ENCODE measurements around the gene DLX1.
"Not testable (repeated sequence)": the region's sequence is repeated elsewhere in the genome, so short reads cannot be mapped to it uniquely, and the experiment has no call there.

DLX1 gene

GRCh38 chr2:172085460-172086159 lies at the start of gene DLX1:
DLX1 (plus strand) TSS chr2:172085507; CDS start chr2:172085678, 171 bp downstream.
- DNase-seq (ENCODE audit: low spot score), result no peak

GRCh38 chr2:172038121-172038520 lies 47.2 kb upstream of the DLX1 start:
- DNase-seq (ENCODE audit: low spot score), result no peak

- no peak for DNase-seq (ENCODE audit: low spot score)
Observed at GRCh38 chr2:172038604-172039003, 46.7 kb upstream of the DLX1 start.

- DNase-seq (ENCODE audit: low spot score), result no peak
Observed at GRCh38 chr2:172039011-172039704, 46.1 kb upstream of the DLX1 start.

- DNase-seq (ENCODE audit: low spot score), result no peak
Observed at GRCh38 chr2:172040311-172040710, 45.0 kb upstream of the DLX1 start.

- no peak for DNase-seq (ENCODE audit: low spot score)
Observed at GRCh38 chr2:172046080-172046678, 39.1 kb upstream of the DLX1 start.

DNA sequence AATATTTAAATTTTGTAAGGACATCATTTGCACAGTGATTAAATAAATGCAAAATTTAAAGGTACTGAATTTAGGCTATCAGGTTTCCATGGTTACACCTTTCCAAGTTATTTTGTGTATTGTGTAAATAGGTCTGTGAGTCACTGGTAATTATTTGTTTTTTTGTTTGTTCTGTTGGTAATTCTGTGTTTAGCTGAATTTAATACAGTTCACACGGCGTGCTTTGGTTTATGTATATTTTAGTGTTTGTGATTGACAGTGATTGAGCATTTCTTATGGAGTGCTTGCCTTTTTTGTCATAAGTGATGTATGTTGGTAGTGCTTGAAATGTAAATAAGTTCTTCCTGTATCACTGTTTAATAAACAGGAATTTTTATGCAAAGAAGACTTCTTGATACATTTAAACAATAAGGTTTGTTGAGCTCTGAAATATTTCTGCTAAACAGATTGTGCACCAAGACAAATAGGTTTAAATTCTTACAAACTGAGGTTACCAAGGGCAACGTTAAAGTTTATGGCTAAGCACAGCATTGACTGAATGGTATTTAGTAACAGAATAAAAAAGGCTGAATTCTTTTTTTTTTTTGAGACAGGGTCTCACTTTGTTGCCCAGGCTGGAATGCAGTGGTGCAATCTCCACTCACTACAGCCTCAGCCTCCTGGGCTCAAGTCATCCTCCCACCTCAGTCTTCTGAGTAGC lies 38.3 kb upstream of the DLX1 start:
- DNase-seq (ENCODE audit: low spot score), result no peak

GRCh38 chr2:172047566-172048507 lies 37.5 kb upstream of the DLX1 start:
- no peak for DNase-seq (ENCODE audit: low spot score)

GRCh38 chr2:172048508-172049503 lies 36.5 kb upstream of the DLX1 start:
- no peak for DNase-seq (ENCODE audit: low spot score)

DNA sequence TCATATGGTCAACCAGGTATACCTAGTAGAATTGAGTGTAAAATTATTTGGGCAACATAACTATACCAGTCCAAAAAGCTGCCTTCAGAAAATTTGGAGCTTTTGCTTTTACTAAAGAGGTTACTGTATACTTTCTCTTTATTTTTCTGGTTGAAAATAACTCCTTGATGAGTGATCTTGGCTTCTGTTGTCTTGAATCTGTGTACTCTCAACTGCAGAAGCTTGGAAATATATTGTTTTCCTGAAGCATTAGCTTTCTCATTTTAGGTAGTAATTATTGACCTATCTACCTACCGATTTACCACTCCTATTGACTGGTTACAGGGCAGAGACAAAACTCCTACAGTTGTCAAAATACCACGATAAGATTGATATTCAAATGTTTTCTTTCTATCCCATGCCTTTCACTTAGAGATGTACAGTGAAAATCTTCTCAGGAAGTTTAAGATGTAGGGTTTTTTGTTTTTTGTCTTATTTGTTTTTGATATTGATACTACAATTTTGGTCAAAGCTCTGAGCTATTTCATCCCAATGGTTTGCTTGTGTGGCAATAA lies 35.7 kb upstream of the DLX1 start:
- DNase-seq (ENCODE audit: low spot score), result no peak

DNA sequence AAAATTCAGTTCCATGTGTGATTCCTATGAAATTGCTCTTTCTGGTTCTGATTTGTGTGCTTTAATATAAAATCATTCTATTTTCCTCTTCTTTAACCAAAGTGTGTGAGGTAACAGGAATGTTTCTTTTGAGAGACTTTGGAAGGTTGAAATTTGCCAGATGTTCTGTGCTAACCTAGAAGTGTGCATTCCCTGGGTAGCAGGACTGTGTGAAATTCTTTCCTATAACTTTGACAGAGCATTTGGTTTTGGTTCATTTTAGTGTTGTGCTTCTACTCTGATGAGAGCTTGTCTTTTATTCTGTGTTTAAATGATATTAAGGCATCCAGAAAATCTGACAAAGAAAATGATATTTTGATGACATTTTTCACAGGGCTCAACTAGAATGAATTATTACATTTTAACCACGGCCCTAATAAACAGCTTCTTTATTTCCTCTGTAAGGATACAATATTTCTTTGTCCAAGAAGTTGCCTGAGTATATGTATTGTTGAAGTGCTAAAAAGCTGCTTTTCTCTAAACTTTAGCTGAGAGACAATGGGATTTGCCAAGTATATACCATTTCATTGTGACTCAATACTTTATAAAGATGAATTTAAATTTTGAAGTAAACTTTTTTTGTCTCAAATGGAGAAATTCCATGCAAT lies 34.7 kb upstream of the DLX1 start:
- no peak for DNase-seq (ENCODE audit: low spot score)

GRCh38 chr2:172052000-172052983 lies 33.0 kb upstream of the DLX1 start:
- DNase-seq (ENCODE audit: low spot score), result no peak

DNA sequence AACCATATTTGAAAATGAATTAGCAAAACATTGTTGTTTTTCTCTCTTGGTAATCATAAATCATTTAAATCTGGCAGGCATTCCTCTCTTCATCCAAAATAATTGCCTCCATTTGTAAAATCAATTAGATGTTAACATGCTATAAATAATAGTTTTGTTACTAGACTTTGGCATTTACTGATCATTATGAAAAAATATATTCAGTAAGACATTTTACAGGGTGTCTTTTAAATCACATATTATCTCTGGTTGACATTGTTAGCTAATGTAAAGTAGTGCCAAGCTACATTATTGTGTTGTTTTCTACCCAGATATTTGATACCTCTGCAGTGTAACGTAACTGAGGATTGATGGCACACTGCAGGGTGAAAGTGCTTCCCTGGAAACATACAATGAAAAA lies 31.8 kb upstream of the DLX1 start:
- DNase-seq (ENCODE audit: low spot score), result no peak

DNA sequence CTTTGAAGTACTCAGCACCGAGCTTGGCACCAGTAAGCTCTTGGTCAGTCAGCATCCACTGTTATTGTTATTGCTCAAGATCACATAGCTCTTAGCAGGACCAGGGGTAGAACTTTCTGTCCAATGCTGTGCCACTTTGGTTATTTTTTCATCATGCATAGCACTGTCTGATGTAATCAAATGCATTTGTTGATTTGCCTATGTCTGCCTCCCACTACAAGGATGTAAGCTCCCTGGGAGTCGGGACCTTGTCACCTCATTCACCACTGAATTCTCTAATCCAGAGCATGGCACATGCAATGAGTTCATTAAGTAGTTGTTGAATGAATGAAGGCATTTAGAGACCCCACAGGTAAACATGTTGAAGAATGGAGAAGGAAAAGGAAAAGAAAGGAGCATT lies 29.0 kb upstream of the DLX1 start:
- no peak for DNase-seq (ENCODE audit: low spot score)

GRCh38 chr2:172058660-172059059 lies 26.6 kb upstream of the DLX1 start:
- DNase-seq (ENCODE audit: low spot score), result no peak

DNA sequence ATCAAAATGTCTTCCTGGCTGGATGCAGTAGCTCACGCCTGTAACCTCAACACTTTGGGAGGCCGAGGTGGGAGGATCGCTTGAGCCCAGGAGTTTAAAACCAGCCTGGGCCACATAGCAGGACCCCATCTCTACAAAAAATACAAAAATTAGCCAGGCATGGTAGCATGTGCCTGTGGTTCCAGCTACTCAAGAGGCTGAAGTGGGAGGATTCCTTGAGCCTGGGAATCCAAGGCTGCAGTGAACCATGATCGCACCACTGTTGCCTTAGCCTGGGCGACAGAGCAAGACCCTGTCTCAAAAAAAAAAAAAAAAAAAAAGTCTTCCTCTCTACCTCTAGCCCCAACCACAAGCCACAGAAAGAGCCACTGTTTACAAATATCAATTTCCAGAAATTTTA lies 25.2 kb upstream of the DLX1 start:
- DNase-seq (ENCODE audit: low spot score), result not testable (repeated sequence)

DNA sequence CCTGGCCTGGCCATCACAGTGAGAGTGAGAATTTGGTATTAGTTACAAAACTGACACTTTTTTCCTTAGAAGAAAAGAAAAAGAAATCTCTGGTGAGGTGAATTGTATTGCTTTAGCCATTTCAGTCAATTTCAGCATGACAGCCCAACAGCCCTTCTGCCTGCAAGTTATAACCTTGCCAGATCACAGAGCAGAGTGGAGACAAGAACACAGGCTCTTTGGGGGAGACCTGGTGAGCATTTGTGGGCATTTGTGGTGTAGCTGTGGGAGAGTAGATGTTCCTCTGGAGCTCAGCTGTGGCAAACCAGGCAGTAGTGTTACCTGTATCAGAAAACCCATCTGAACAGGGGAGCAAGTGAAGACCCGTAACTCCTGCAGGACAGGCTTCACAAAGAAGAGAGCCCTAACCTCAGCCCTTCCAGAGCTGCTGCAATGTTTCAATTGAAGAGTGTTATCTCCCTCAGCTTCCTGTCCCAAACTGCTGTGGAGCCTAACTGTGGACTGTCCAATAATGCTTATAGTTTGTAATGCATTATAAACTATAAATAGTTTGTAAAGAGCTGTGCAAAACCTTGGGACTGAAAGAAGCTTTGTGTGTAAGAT lies 22.8 kb upstream of the DLX1 start:
- no peak for DNase-seq (ENCODE audit: low spot score)

GRCh38 chr2:172063446-172063845 lies 21.9 kb upstream of the DLX1 start:
- no peak for DNase-seq (ENCODE audit: low spot score)

Data from NAMALWA (cell line).